Occipital lobe (tissue), 2 donors: ENCODE results near the gene PROZ. TPM values are rescaled to one million over a fixed set of nuclear protein-coding genes. Genes with fewer than 3 reads are reported as not detected.

Experiments
- DNase-seq: peaks from one replicate; lab custom pipeline; 2025; lab: John Stamatoyannopoulos, UW
- total RNA-seq: library from RNA; depleted of rRNA; stranded (reverse); fragments of >200 nt; gene quantifications from one replicate; pipeline ENCODE4 v1.2.3, GENCODE V29; 2014

PROZ gene
- total RNA-seq, 1 donor from 2014 or later, result not detected

GRCh38 chr13:113140677-113141600 is 17.5 kb upstream of the PROZ start:
- no peak for DNase-seq

DNA sequence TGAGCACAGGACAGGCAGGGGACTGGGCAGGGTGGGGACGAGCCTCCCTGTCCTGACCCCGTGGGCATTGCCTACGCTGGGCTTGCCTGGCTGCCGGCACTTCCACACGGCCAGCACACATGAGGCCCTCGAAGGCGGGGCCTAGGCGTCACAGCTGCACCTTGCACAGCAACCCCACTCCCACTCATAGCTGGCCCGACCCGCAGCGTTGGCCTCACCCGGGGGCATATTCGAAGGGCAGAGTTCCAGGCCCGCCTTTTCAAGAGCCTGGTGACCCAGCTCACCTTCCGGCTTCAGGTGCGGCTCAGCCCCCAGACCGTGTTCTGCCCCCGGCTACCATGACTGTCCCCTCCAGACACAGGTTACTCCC is 16.9 kb upstream of the PROZ start:
- no peak for DNase-seq

DNA sequence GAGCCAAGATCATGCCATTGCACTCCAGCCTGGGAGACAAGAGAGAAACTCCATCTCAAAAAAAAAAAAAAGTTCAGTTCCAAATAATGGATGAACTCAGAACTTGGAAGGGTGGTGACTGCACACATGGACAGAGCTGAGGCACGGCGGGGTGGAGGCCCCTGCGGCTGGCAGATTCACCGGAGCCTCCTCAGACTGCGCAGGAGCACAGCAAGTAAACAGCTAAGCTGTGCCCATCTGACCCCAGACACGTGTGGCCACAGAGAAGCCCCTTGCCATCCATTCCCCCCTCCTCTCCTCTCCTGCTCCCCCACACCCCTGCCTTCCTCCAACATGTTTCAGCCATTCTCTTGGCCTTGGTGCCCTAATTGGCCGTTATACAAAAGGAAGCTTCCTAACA is 15.6 kb upstream of the PROZ start:
- no peak for DNase-seq

- no peak for DNase-seq
These were observed 14.8 kb upstream of the PROZ start for GRCh38 chr13:113143466-113144254.

GRCh38 chr13:113144255-113144629 is 14.2 kb upstream of the PROZ start:
- no peak for DNase-seq

GRCh38 chr13:113145496-113145895 is 13.0 kb upstream of the PROZ start:
- DNase-seq, result no peak

DNA sequence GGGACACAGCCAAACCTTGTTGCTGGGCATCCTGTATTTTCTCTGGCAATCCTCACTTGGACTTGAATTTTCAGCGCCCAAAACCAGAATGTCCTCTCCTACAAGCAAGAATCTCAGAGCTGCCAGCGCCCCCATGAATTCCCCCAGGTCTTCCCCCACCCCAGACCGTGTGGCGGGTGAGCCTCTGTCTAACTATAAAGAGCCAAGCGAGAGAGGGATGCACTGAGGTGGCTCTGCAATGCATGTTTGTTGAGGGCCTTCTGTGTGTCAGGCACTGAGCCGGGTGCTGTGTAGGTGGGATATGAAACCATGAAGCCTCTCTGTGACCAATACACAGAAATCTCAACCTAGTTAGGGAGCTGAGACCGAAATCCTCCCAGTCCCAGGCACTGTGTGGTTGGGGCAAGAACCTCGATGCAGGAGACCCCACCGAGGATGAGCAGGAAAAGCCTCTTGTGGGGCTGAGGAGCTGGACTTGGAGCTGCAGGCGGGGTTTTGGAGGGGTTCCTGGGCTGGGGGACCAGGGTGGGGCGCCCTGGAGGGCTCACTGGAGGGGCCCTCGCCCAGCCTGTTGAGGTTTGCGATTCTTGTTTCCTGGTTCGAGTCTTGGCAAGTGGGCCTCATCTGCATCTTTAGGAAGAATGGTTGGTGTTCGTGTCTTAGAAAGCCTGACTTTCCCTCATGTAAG is 12.4 kb upstream of the PROZ start:
- DNase-seq, result no peak

GRCh38 chr13:113146750-113147149 is 11.7 kb upstream of the PROZ start:
- DNase-seq, result no peak

- DNase-seq, result no peak
These were observed 11.2 kb upstream of the PROZ start for GRCh38 chr13:113147206-113147605.

DNA sequence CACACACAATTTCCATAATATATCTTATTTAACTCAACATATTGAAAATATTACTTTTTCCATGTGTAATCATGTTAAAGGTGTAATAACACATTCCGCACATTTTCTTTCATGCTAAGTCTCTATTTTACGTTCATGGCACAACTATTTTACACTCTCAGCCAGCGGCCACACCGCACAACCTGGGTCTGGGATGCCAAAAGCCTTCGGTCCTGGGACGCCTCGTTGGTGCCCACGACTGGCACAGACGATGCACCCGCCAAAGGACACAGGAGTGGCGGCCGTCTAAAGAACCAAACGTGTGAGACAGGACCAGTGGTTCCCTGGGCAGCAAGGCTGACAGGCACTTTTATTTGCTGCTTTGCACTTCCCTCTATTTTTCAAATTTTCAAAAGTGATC is 10.0 kb upstream of the PROZ start:
- no peak for DNase-seq

DNA sequence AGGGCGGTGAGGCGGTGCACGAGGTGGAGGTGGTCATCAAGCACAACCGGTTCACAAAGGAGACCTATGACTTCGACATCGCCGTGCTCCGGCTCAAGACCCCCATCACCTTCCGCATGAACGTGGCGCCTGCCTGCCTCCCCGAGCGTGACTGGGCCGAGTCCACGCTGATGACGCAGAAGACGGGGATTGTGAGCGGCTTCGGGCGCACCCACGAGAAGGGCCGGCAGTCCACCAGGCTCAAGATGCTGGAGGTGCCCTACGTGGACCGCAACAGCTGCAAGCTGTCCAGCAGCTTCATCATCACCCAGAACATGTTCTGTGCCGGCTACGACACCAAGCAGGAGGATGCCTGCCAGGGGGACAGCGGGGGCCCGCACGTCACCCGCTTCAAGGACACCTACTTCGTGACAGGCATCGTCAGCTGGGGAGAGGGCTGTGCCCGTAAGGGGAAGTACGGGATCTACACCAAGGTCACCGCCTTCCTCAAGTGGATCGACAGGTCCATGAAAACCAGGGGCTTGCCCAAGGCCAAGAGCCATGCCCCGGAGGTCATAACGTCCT is 9.4 kb upstream of the PROZ start:
- DNase-seq, result no peak

GRCh38 chr13:113149711-113150549 is 8.5 kb upstream of the PROZ start:
- no peak for DNase-seq

- no peak for DNase-seq
These were observed 7.7 kb upstream of the PROZ start for GRCh38 chr13:113150550-113151365.

- no peak for DNase-seq
These were observed 6.4 kb upstream of the PROZ start for GRCh38 chr13:113151745-113152690.

DNA sequence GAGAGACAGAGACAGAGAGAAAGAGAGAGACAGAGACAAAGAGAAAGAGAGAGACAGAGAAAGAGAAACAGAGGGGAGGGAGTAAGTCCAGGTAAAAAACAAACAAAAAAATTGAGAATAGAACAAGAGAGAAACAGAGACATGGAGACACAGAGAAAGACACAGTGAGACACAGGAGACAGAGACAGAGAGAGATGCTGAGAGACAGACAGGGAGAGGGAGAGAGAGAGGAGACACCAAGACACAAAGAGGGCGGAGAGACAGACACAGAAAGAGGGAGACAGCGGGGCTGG is 5.8 kb upstream of the PROZ start:
- no peak for DNase-seq

DNA sequence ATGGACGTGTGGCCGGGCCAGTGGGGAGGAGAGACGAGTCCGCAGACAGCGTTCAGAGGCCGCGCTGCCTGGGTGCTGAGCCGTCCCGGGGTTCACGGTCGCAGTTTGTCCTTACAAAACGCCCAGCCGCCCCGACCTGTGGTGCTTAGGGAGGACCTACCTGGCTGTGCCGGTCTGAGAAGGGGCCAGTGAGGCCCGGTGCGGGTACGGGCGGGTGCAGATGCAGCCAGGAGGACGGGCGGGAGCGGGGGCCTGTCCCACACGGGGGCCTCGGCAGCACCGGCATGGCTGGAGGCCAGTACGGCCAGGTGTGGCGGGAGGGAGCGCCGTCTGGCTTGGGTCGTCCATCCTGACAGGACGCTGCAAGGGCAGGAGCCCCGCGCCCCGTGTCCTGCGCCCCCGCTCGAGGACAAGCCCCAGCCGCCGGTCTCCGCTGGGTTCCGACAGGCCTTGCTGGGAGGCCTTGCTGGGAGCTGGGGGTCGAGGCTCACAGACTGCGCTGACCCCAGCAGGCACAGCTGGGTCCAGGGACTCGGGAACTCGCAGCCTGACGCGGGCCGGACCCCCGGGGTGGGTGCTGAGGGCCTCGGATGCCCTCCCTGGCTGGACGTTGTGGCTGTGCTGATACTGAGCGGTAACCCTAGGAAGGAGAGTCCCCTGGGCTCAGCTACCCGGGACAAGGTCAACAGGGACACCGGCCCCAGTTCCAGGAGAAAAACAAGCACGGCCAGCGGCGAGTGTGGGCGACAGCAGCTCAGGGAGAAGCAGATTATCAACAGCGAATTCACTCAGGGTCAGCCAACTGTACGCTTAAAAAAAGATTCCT is 5.3 kb upstream of the PROZ start:
- no peak for DNase-seq

GRCh38 chr13:113153810-113154748 is 4.4 kb upstream of the PROZ start:
- peak; percentile 73 for DNase-seq
